ENCODE measurements around the gene NFIA. TPM values are rescaled to one million over a fixed set of nuclear protein-coding genes. Genes with fewer than 3 reads are reported as not detected.
"Not testable (repeated sequence)": the region's sequence is repeated elsewhere in the genome, so short reads cannot be mapped to it uniquely, and the experiment has no call there.

NFIA gene
- total RNA-seq, 1 donor from 2014 or later = 49.4 TPM

- Mint-ChIP-seq H3K36me3 (no peaks in the 10 kb centered on the region), H3K4me1 (ENCODE audit: unreplicated experiment) (peaks cover 5% of the 10 kb centered on the region), H3K9me3 (no peaks in the 10 kb centered on the region), H3K4me3 (no peak overlapping the region), H3K27me3 (no peaks in the 10 kb centered on the region), H3K27ac (no peak overlapping the region)
- no peak for TF ChIP-seq CTCF (conservative IDR thresholded peaks at IDR 0.05)
- no peak for DNase-seq (ENCODE audit: extremely low spot score, unreplicated experiment)
Observed at GRCh38 chr1:61274939-61275338, 192.6 kb downstream of the NFIA start.

GRCh38 chr1:61276246-61276645 lies 193.9 kb downstream of the NFIA start:
- Mint-ChIP-seq H3K36me3 (no peaks in the 10 kb centered on the region), H3K4me1 (ENCODE audit: unreplicated experiment) (no peaks in the 10 kb centered on the region), H3K4me3 (no peak overlapping the region), H3K9me3 (no peaks in the 10 kb centered on the region), H3K27ac (no peak overlapping the region), H3K27me3 (no peaks in the 10 kb centered on the region)
- TF ChIP-seq CTCF (conservative IDR thresholded peaks at IDR 0.05) = no peak
- DNase-seq (ENCODE audit: extremely low spot score, unreplicated experiment) = no peak

GRCh38 chr1:61277121-61277690 lies 194.8 kb downstream of the NFIA start:
- no peak for DNase-seq (ENCODE audit: extremely low spot score, unreplicated experiment)
- no peak overlapping the region for H3K27ac Mint-ChIP-seq
- H3K9me3 Mint-ChIP-seq = no peaks in the 10 kb centered on the region
- no peak overlapping the region for H3K4me3 Mint-ChIP-seq
- no peaks in the 10 kb centered on the region for H3K36me3 Mint-ChIP-seq
- peaks cover 1% of the 10 kb centered on the region for H3K4me1 Mint-ChIP-seq (ENCODE audit: unreplicated experiment)
- H3K27me3 Mint-ChIP-seq = no peaks in the 10 kb centered on the region
- no peak for TF ChIP-seq CTCF (conservative IDR thresholded peaks at IDR 0.05)

DNA sequence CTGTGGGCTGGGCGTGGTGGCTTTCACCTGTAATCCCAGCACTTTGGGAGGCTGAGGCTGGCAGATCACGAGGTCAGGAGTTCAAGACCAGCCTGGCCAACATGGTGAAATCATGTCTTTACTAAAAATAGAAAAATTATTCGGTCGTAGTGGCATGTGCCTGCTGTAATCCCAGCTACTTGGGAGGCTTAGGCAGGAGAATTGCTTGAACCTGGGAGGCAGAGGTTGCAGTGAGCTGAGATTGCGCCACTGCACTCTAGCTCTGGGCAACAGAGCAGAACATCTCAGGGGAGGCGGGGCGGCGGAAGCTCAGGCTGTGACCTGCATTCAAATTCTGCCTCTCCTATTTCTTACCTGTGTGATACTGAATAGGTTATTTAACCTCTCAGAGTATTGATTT lies 196.1 kb downstream of the NFIA start:
- not testable (repeated sequence) for H3K27ac Mint-ChIP-seq; H3K4me1 Mint-ChIP-seq (ENCODE audit: unreplicated experiment); H3K27me3 Mint-ChIP-seq

DNA sequence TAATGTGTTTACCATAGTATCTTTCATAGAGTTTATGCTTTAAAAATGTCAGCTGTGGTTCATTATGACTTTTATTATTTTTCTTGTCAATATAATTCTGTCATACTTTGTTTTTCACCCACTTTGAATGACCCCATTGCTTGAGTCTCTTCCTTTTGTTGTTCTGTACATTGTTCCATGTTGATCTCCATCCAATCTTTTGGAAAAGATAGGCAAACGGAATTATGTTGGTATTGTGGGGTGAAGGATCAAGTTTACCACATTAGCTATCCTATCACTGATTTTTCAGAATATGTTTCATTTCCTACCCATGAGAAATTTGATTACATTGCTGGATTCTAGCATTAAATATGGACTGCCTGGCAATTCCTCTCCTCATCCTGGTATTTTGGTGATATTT lies 196.6 kb downstream of the NFIA start:
- Mint-ChIP-seq H3K27ac (no peak overlapping the region), H3K36me3 (peaks cover 3% of the 10 kb centered on the region), H3K4me1 (ENCODE audit: unreplicated experiment) (peaks cover 10% of the 10 kb centered on the region), H3K4me3 (no peak overlapping the region), H3K27me3 (no peaks in the 10 kb centered on the region), H3K9me3 (no peaks in the 10 kb centered on the region)
- TF ChIP-seq CTCF (conservative IDR thresholded peaks at IDR 0.05) = no peak
- no peak for DNase-seq (ENCODE audit: extremely low spot score, unreplicated experiment)

More for the DNA sequence above, 196.1 kb downstream of the NFIA start:
- not testable (repeated sequence) for H3K9me3 Mint-ChIP-seq; DNase-seq (ENCODE audit: extremely low spot score, unreplicated experiment); H3K36me3 Mint-ChIP-seq; H3K4me3 Mint-ChIP-seq

- Mint-ChIP-seq H3K4me1 (ENCODE audit: unreplicated experiment) (peaks cover 15% of the 10 kb centered on the region), H3K36me3 (peaks cover 3% of the 10 kb centered on the region), H3K27me3 (no peaks in the 10 kb centered on the region), H3K9me3 (no peaks in the 10 kb centered on the region), H3K27ac (no peak overlapping the region), H3K4me3 (no peak overlapping the region)
- TF ChIP-seq CTCF (conservative IDR thresholded peaks at IDR 0.05) = no peak
- no peak for DNase-seq (ENCODE audit: extremely low spot score, unreplicated experiment)
Observed at GRCh38 chr1:61279570-61279969, 197.2 kb downstream of the NFIA start.

All from type B pancreatic cell (in vitro differentiated cells).